NB4 (cell line): ENCODE results near the gene EDN2.

Experiments
- POLR2A ChIP-seq: IDR thresholded peaks from 2 replicates; pipeline ENCODE4 v1.6.1; 2011; ENCODE audit warnings: mild to moderate bottlenecking; ENCODE audit not compliant: insufficient read length; ENCODE audit errors: extremely low read depth
- TF ChIP-seq, protein P1 (sequence below): IDR thresholded peaks from one replicate; pipeline ENCODE4 v1.5.1; 2012; ENCODE audit warnings: low read depth, low read length
- TF ChIP-seq, protein P2 (sequence below): IDR thresholded peaks from 2 replicates; pipeline ENCODE4 v1.6.1; 2011; ENCODE audit warnings: low read depth, low read length

DNA sequence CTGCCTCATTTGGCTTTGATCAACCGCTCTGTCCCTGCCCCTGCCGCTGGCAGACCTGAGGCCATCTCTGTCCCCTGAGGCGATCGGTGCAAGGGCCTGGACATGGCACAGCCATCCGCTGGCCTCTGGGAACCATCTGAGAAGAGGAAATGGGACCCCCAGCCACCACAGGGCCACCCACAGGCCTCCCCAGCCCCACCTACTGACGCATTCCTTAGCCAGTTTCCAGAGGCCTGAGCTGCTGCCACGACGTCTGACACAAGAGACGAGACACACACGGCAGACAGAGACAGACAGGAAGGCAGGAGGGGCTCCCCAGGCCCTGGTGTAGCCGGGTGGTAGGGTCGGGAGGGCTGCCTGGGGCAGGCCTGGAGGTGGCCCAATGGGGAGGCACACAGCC, 37.3 kb upstream of the EDN2 start:
- TF ChIP-seq POLR2A, result no peak
- TF ChIP-seq, protein P1, sequence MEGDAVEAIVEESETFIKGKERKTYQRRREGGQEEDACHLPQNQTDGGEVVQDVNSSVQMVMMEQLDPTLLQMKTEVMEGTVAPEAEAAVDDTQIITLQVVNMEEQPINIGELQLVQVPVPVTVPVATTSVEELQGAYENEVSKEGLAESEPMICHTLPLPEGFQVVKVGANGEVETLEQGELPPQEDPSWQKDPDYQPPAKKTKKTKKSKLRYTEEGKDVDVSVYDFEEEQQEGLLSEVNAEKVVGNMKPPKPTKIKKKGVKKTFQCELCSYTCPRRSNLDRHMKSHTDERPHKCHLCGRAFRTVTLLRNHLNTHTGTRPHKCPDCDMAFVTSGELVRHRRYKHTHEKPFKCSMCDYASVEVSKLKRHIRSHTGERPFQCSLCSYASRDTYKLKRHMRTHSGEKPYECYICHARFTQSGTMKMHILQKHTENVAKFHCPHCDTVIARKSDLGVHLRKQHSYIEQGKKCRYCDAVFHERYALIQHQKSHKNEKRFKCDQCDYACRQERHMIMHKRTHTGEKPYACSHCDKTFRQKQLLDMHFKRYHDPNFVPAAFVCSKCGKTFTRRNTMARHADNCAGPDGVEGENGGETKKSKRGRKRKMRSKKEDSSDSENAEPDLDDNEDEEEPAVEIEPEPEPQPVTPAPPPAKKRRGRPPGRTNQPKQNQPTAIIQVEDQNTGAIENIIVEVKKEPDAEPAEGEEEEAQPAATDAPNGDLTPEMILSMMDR, result no peak
- TF ChIP-seq, protein P2, sequence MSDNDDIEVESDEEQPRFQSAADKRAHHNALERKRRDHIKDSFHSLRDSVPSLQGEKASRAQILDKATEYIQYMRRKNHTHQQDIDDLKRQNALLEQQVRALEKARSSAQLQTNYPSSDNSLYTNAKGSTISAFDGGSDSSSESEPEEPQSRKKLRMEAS, result no peak
